Activated naive CD8-positive, alpha-beta T cell treated with anti-CD3 and anti-CD28 coated beads, Interleukin-2, amount 50 U/mL, for 16 hours (primary cell): Measurements from ENCODE around the gene ABLIM3.
"Not testable (repeated sequence)": the region's sequence is repeated elsewhere in the genome, so short reads cannot be mapped to it uniquely, and the experiment has no call there.

Experiments used
- DNase-seq: peaks from one replicate; pipeline ENCODE4 v3.0.0-alpha.2; 2020; ENCODE audit warnings: low read depth, low spot score

ABLIM3 gene

DNA sequence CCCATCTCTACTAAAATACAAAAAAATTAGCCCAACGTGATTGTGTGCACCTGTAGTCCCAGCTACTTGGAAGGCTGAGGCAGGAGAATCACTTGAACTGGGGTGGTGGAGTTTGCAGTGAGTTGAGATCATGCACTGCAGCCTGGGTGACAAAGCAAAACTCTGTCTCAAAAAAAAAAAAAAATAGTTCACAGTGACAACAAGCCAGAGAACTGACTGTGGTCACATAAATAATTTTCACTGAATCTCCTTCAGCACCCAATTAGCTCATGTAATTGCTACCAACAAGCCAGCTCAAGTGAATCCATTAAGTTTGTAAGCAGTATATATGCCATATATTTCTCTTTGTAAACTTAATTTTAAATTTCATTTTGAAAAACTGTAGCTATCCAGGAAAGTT, 115.8 kb downstream of the ABLIM3 start:
- DNase-seq, result no peak

DNA sequence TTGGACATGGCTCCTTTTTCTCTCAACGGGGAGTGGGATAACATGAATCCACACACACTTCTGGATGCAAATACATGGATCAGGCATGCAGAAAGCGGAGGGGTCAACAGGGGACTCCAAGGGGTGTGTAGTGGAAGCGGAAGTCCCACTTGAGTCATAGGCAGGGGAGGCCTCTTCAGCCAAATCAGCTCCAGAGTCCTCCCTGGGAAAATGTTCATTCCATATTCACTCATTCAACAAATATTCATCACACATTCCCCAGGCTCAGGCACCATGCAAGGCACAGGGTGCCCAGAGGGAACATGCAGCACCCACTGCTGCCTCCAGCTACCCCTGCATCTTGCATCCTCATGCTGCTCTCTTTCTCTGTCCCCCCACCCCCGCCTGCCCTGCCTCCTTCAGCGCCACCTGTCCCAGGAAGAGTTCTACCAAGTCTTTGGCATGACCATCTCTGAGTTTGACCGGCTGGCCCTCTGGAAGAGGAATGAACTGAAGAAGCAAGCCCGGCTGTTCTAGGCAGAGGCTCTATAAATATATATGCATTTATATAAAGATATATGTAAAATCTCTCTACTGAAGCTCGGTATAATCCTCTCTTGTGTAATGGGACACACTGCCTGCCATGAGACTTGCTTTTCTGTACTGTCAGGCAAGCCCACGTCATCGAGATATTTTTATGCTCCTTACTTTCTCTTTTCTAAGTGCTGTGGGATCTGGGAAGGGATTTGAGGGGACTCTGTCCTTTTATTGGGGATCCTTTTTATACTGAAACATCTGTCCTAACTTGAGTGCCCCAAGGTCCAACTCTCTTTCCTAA, 116.8 kb downstream of the ABLIM3 start:
- no peak for DNase-seq

DNA sequence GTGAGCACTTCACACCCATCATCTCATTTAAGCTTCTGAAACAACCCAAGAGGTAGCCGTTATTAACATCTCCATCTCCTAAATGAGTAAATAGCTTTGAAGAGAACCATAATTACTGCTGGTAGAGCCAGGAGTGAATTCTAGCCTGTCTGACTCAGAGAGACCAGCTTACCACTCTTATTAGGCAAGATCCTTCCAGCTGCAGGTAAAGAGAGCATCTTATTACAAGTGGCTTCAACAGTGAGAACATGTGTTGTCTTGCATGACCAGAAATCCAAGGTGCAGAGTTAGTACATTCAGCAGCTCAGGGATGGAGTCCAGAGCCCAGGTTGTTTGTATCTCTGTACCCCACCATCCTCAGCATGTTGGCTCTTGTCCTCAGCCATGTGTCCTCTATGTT, 119.5 kb downstream of the ABLIM3 start:
- DNase-seq, result no peak

DNA sequence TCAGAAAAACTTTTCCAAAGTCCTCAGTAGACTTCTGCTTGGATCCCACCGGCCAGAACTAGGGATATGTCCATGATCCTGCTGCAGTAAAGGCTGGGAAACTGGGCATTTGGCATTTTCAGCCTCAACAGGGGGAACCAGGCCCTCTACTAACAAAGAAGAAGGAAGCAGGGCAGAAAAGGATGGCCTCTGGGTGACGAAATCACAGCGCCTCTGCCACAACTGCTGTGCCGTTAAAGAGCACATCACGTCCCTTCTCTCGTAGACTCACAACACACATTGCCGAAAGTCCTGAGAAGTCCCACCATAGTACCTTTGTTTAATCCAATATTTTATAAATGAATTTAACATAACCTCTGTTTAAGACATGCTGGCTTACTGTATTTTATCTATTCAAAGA, 120.0 kb downstream of the ABLIM3 start:
- DNase-seq, result no peak

DNA sequence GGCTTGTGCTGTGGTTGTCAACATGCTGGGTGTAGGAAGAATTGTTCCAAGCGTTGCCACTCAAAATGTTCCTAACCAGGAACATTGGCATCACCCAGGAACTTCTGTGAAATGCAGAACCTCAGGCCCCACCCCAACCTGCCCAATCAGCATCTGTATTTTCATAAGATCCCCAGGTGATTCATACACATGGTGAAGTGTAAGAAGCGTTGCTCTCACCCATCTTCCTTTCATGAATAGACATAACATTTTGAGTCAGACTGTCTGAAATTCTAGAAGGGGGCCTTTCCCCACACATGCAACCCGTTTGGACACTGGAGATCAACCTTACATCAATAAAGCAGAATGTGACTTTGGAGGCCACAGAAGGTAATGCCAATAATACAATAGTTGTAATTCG, 121.0 kb downstream of the ABLIM3 start:
- DNase-seq, result no peak

DNA sequence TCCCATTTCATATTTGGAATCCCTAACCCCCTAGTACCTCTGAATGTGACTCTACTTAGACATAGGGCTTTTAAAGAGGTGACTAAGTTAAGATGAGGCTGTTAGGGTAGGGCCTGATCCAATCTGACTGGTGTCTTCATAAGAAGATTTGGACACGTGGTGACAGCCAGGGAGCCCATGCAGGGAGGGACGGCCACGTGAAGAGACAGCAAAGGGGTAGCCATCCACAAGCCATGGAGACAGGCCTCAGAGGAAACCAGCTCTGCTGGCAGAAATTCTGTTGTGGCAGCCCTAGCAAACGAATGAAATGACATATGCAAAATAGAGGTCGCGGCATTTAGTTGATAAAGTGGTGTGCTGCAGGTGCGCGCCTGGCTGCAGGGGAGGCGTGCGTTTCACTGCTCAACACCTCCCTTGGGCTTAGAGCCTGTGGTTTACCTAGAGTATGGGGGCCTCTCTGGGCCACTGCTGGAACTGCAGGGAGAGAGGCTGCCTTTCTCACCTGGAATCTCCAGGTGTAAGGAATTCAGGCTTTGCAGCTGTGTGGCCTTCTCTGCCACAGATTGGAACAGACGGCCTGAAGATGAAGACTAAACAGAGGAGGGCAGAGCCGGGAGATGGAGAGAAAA, 123.3 kb downstream of the ABLIM3 start:
- DNase-seq, result no peak

DNA sequence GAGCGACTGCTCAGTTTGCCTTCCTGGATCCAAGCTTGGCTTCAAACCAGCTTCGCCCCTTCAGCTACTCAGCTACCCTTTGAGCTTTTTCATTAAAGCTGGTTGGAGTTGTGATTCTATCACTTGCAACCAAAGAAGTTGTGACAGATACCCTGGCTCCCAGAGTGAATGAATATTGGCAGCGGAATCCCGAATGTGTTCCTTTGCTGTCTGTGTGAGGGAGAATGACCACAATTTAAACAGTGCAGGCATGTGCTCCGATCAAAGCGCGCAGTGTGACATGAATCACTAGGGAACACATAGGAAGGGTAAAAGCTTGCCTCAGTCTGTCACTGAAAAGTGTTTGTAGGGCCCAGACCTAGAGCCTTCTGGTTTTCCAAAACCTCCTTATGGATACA, 123.8 kb downstream of the ABLIM3 start:
- DNase-seq, result no peak

DNA sequence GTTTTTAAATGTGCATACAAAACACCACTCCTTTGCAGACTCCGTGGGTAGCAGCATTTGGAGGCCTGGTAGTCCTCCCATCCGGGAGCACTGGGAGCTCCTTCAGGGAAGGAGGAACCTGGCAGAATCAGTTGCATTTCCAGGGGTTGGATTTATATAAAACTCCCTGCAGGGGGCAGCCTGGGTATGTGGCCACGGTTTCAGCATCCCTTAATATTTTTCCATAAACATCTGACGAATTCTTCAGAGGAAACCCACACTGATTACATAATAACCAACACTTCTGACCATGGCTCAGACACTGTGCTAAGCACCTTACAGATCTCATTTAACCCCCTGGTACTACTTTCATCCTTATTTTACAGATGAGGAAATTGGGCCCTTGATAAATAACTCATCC, 124.3 kb downstream of the ABLIM3 start:
- DNase-seq, result no peak

DNA sequence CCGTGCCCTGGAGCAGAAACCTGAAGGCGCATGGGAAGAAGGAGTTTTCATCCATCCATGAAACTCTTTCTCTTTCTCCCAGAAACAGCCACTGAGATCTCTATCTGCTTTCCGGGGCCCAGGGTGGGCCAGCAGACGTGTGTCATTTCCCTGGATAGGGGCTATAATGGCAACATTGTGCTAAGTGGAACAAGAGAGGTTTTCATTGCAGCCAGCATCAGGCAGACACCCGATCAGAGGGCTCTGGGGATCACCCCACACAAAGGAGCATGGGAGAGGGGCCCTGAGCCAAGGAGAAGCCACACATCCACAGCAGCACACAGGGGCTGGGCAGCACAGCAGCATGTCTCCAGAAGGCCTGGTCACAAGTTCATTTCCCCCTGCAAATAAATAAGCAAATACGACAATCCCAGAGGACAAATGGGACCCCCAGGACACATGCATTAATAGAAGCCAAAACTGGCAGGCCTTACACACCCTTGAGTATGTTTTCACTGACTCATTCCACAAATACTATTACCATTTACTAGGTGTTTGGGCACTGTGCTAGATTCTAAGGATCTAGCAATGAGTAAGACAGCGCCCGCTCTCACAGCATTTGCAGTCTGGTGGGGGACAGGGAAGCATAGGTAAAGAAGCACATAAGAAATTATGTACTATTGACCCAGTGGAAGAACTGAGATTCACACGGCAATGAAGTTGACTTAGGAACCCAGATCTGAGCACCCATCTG, 126.1 kb downstream of the ABLIM3 start:
- DNase-seq, result no peak

DNA sequence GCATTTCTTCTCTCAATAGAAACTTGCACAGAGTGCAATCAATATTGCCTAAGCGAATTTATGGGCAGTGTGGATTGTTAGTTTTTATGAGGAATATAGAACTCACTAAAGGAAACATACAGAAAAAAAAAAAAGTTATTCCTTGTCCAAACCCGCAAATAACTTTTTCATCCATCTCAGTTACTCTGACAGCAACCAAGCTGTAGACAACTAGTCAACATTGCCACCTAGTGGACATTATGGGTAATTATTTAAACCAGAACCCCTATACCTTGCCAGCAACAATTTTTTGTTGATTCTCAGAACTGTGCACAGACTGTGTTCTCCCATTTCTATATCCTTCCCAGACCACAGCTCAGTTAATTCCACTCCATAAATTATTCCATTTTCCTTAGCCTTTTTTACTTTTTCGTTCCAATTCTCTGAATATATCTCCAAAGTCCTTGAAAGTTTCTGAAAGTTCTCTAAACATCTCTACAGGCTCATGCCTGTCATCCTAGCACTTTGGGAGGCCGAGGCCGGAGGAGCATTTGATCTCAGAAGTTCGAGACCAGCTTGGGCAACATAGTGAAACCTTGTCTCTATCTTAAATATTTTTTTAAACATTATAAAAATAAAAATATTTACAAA, 127.8 kb downstream of the ABLIM3 start:
- no peak for DNase-seq

DNA sequence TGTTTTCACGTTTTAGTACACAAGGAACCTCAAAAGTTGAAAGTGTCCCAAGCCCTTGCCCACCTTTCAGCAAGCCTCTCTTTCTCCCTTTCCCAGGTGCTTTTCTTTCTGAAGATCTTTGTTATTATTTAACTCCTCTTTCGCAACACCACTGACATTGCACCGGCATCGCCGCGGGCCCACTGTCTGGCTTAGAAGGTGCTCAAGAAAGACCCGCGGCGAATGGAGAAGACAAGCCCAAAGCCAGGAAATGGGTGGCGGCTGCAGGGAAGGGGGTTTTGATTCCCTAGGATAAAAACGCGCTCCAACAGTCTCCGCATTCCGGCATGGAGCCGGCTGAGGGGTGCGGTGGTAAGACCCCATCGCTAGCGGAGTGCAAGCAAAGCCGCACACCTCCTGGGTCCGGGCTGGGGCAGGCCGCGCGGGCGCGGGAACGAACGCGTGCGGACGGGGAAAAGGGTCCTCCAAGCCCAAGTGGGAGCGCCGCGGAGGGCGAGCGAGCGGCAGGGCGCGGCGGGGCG, 130.0 kb downstream of the ABLIM3 start:
- DNase-seq, result no peak

DNA sequence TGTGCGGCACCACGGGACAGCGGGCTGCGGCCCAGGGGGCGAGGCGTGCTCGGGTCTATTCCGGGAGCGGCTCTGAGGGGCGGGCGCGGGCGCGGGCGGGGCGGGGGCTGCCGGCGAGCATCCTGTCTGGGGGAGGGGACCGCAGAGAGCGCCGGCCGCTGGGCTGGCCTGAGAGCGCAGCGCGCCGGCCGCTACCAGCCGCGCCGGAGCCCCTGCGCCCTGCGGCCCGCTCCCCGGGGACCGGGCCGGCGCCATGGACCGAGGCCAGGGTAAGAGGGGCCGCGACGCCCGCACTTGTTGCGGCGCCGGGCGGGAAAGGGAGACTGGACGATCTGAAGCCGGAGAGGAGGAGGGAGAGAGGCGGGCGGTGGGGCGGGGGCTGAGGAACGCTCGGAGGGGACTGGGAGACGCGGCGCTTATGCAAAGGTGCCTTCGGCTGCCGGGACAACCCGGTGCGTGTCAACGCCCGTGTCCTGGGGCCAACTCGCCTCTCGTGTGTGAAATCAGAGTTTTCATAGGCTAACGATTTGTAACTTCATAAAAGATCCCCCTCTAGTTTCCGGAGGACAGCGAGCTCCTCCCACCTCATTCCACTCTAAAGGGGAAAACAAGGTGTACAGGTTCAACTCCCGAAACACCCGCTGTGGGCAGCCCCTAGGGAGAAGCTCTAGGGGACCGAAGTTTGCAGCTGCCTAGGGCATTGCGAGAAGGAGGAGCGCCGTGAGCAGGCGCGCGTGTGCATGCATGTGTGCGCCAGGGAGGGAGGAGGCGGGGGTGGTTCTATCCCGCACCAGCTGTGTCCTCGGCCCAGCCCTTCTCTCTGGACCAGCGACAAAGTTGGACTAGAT, 130.6 kb downstream of the ABLIM3 start, which contains the start of gene AFAP1L1:
TSS of gene AFAP1L1 (plus strand) at position 144 of the 848 bp plus-strand sequence. CDS start at position 254, 110 bp downstream.
- DNase-seq, result no peak

DNA sequence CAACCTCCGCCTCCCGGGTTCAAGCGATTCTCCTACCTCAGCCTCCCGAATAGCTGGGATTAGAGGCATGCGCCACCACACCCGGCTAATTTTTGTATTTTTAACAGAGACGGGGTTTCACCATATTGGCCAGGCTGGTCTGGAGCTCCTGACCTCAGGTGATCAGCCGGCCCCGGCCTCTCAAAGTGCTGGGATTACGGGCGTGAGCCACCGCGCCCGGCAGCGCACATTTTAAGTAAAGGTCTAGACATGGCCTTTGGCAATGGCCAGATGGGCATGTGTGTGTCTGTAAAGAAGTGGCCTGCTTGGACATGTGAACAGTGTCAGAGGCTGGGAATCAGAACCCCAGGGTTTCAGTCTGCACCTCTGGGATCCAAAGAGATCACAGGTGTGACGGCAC, 131.5 kb downstream of the ABLIM3 start:
- DNase-seq, result not testable (repeated sequence)

DNA sequence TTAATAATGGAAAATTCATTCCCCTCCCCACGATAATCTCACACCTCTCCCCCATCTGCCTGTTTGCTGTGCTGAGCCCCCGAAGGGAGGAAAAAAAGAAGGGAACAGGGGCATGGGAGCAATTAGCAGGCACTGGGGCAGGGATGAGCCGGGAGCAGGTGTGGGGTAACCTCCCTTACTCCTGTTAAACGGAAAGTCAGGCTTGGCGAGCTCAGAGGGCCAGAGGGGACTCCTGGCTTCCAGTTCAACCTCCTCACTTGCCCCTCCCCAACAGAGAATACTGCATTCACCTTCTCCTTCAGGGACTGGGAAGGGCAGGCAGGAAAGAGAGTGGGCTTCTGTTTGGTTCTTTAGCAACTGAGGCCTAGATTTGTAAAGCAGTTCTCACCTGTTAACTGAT, 131.9 kb downstream of the ABLIM3 start:
- DNase-seq, result no peak

DNA sequence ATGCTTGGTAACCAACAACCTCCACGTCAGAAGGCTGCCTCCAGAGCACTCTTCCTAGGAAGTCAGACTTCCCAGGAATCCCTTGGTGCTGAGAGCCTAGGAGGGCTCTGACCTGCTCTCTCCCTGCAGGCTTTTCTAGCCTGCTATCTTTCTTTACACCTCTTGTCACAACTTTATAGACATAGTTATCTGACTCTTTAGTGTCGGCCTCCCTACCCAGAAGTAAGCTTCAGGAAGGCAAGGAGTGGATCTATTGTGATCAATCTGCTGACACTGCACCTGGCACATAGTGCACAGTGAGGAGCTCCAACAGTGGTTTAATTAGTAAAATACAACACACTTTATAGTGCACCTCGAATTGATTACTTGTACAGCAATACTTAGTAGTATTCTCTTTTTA, 132.7 kb downstream of the ABLIM3 start:
- no peak for DNase-seq

DNA sequence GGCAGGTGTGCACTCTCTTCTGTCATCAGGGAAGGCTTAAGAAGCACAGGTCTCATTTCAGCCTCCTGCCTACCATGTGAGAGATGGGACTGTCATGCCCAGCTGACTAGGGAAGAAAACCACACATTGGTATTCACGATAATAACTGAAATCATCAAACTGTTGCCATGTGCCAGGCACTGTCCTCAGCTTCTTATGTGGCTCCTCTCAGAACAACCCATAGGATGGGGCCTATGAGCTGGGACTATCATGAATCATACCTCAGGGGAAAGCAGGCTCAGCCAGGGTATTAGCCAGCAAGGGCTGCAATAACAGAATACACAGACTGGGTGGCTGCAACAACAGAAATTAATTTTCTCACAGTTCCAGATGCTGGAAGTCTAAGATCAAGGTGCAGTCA, 133.6 kb downstream of the ABLIM3 start:
- DNase-seq, result no peak

DNA sequence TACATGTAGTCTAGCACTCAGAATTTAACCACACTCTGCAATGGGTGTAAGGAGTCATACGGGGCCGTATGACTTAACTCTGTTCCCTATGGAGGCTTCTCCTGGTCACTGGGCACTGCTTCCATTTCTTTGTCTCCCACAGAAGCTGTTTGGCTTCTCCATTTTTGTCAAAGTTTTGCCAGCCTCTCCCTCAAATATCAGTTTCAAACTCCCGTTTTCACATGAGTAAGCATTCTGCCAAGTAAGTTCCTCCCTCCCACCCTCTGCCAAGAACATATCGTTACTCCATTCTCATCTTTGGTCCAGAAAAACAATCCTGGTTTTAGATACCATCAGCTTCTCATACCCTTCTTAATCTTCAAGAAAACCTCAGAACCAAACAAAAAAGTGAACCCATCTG, 136.5 kb downstream of the ABLIM3 start:
- DNase-seq, result no peak

DNA sequence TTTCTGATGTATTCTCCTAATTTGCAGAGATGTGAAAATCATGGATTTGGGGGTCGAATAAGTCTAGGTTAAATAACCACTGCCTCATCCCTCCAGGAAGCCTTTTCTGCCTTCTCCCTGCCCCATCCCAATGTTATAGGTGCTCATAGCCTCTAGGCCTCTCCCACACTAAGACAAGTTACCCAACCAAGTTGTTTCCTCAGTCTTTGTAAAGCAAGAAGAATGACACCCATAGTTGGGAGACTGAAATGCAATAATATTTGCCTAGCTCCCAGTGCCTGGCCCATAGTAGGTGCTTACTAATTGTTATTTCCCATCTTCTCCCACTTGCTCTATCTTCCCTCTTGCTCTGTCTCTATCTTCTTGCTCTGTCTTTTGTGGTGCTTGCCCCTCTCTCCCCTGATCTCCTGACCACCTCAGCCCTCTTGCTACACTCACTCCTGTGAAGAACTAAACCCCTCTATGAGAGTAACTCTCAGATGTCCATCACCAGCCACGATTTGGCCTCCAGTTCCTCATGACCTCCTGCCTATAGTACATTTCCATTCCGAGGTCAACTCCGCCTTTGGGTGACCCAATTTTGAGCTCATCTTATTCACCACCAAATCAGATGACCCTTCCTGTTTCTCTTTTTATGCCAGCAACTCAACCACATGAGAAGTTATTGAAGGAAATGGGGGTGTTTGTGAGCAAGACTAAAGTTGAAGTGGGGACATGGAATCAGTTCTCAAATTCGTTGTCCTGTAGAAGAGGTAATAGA, 137.3 kb downstream of the ABLIM3 start:
- no peak for DNase-seq

DNA sequence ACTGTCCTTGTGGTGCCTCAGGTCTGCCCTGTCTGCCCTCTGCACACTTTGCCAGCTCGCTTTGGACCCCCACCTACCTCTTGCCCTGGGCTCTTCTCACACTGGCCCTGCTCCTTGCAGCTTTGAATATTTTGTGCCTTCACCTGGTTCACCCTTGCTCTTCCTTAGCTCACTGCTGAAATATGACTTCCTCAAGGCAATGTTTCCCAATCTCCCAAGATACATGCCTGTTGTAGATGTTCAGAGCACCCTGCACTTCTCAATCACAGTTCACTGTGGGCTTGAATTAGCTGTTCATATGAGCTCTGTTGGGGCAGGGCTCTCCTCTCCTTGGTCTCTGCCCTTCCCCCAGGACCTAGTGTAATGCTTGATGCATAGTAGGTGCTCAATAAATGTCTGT, 138.4 kb downstream of the ABLIM3 start:
- no peak for DNase-seq

DNA sequence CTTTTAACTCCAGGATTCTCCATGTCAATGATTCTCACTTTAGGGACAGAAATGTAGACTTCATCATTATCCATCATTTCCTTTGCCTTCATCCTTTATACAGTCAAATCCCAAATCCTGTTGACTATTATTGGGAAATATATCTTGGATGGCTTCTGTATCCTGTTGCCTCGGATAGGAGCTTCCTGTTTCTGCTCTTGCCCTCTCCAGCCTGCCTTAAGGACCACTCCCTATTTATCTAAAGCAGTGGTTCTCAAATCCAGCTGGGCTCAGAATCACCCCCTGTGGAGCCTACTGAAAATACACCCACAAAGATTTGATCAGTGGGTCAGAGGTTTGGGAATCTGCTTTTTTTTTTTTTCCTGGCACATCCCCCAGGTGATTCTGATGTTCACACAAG, 138.8 kb downstream of the ABLIM3 start:
- DNase-seq, result no peak
